GM19468 (cell line): ENCODE data around the gene SLC35F6.
"Not testable (repeated sequence)": the region's sequence is repeated elsewhere in the genome, so short reads cannot be mapped to it uniquely, and the experiment has no call there.

Experiments used
- ATAC-seq: cut with Tn5 transposase; IDR thresholded peaks from one replicate; pipeline ENCODE4 v1.9.1; 2021; ENCODE audit warnings: mild to moderate bottlenecking, moderate library complexity, moderate number of reproducible peaks; ENCODE audit not compliant: unreplicated experiment; ENCODE audit errors: extremely low read depth

The SLC35F6 gene

DNA sequence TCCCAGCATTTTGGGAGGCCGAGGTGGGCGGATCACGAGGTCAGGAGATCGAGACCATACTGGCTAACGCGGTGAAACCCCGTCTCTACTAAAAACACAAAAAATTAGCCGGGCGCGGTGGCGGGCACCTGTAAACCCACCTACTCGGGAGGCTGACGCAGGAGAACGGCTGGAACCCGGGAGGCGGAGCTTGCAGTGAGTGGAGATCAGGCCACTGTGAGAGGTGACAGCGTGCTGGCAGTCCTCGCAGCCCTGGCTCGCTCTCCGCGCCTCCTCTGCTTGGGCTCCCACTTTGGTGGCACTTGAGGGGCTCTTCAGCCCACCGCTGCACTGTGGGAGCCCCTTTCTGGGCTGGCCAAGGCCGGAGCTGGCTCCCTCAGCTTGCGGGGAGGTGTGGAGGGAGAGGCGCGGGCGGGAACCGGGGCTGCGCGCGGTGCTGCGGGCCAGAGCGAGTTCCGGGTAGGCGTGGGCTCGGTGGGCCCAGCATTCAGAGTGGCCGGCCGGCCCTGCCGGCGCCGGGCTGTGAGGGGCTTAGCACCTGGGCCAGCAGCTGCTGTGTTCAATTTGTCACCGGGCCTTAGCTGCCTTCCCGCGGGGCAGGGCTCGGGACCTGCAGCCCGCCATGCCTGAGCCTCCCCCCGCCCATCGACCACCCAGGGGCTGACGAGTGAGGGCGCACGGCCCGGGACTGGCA, 50.1 kb downstream of the SLC35F6 start:
- ATAC-seq: not testable (repeated sequence)

DNA sequence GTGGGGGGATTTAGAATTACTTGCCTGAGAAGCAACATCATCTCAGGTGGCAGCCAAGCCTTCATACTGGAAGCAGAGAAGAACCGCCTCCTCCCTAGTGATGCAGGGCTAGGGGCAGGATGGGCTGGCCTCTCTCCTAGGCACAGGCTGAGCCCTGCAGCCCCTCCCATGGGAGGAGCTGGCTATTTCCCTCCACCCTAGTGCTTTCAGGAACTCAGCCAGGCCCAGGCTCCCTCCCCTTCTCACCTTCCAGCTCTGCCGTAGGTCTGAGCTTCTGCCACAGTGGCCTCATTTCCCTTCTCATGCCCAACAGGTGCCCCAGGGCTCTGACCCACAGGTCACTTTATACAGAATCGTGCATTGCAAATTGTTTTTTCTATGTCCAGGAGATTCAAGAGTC, 52.8 kb downstream of the SLC35F6 start:
- ATAC-seq: no peak

DNA sequence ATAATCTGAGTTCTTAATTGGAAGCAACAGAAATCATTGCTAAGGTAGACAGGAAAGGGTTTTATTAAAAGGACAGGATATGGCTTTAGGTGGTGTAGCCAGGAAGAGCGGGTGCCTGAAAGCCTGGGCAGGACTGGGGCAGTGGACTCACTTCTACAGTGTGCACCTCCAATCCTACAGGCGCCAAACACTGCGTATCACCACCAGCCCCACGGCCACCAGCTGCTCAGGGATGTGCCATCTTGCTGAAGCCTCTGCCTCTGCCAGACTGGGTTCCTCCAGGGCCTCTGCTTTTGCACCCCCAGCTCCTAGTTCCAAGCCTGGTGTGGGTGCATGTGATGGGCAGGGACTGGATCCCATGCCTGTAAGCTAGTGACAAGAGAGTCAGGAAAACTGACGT, 54.2 kb downstream of the SLC35F6 start:
- ATAC-seq: no peak

DNA sequence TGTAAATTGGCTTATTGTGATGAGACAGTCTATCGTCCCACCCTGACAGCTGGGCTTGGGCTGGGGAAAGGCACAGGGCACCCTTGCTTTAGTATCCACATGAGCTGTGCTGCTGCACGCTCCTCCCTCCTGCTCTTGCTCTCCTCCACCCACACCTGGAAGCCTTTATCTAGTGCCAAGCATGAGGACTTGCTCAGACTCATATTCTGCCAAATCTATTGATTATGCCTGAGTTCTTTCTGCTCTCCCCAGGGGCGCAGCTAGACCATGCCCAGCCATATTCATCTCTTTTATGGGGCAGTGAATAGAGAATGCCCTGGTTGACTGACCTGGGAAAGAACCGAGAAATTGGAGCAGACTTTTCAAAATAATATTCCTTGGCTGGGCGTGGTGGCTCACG, 54.9 kb downstream of the SLC35F6 start:
- ATAC-seq: no peak

DNA sequence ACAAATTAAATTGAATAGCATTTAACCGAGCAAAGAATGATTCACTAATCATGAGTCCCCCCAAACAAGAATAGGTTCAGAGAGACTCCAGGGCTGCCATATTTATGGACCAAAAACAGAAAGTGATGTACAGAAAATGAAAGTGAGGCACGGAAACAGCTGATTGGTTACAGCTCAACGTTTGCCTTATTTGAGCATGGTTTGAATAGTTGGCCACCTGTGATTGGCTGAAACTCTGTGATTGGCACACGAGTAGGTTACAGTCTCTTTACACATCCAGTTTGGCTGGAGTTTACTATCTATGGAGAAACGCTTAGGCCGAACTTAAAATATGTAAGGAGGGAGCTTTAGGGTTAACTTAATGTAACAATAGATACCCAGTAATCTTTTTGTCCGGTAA, 56.8 kb downstream of the SLC35F6 start:
- ATAC-seq: no peak

DNA sequence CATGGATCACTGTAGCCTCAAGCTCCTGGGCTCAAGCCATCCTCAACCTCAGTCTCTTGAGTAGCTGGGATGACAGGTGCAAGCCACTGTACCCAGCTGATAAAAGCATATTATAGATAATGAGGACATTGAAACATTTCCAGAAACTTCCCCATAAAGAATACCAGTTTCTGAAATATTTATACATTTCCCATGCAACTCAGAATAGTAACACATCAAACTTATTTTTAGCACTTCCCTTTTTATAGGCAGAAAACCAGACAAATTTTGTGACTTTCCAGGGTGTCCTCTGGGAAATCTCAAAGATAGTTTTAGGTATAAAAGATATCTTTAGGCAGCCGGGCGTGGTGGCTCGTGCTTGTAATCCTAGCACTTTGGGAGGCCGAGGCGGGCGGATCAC, 58.8 kb downstream of the SLC35F6 start:
- no peak for ATAC-seq
